Astrocyte (in vitro differentiated cells and primary cell): ENCODE measurements around the gene CAPN12. TPM values are rescaled to one million over a fixed set of nuclear protein-coding genes. Genes with fewer than 3 reads are reported as not detected.
A peak's percentile ranks its signal among the peaks of the same experiment; 100 is the strongest.

Experiments
- DNase-seq: peaks from one replicate; pipeline ENCODE4 v3.0.0-alpha.2; 2010; ENCODE audit warnings: low read depth
- FAIRE-seq: peaks from 2 replicates; lab custom pipeline; 2011; peaks lifted over from hg19 to GRCh38; lab: Jason Lieb, UNC
- H2AFZ ChIP-seq: 2 replicates; pipeline ENCODE4 v1.6.0; 2012; ENCODE audit warnings: low read depth, low read length, inconsistent platforms
- H3K27ac ChIP-seq: 2 replicates; pipeline ENCODE4 v1.5.1; 2011; ENCODE audit warnings: low read depth, low read length, inconsistent platforms
- H3K27me3 ChIP-seq: 2 replicates; pipeline ENCODE4 v1.6.0; 2011; ENCODE audit warnings: low read length, inconsistent platforms; ENCODE audit not compliant: insufficient read depth
- H3K36me3 ChIP-seq: 2 replicates; pipeline ENCODE4 v1.5.1; 2011; ENCODE audit warnings: low read length, inconsistent platforms; ENCODE audit not compliant: insufficient read depth
- H3K4me1 ChIP-seq: 2 replicates; pipeline ENCODE4 v1.5.1; 2011; ENCODE audit warnings: low read length, inconsistent platforms; ENCODE audit not compliant: insufficient read depth
- H3K4me2 ChIP-seq: 2 replicates; pipeline ENCODE4 v1.6.0; 2012; ENCODE audit warnings: low read length, inconsistent platforms
- H3K4me3 ChIP-seq: 2 replicates; pipeline ENCODE4 v1.5.1; 2011; ENCODE audit warnings: low read depth, mild to moderate bottlenecking, low read length, inconsistent platforms; ENCODE audit not compliant: insufficient read depth
- H3K79me2 ChIP-seq: 2 replicates; pipeline ENCODE4 v1.6.0; 2012; ENCODE audit warnings: mild to moderate bottlenecking, low read length, inconsistent platforms; ENCODE audit not compliant: insufficient read depth
- H3K9ac ChIP-seq: 2 replicates; pipeline ENCODE4 v1.6.0; 2012; ENCODE audit warnings: mild to moderate bottlenecking, low read length, inconsistent platforms
- H3K9me3 ChIP-seq: 2 replicates; pipeline ENCODE4 v1.5.1; 2012; ENCODE audit warnings: low read depth, mild to moderate bottlenecking, low read length, inconsistent platforms; ENCODE audit not compliant: insufficient read depth
- H4K20me1 ChIP-seq: 2 replicates; pipeline ENCODE4 v1.6.0; 2012; ENCODE audit warnings: low read length, inconsistent platforms; ENCODE audit not compliant: insufficient read depth
- H3K27ac Mint-ChIP-seq: one replicate; pipeline ENCODE4 v1.8.0; 2021; ENCODE audit warnings: mild to moderate bottlenecking, mixed read lengths; ENCODE audit not compliant: unreplicated experiment
- H3K27me3 Mint-ChIP-seq: one replicate; pipeline ENCODE4 v1.8.0; 2021; ENCODE audit warnings: low read depth, mixed read lengths; ENCODE audit not compliant: unreplicated experiment
- H3K36me3 Mint-ChIP-seq: one replicate; pipeline ENCODE4 v1.8.0; 2021; ENCODE audit warnings: low read depth, mixed read lengths; ENCODE audit not compliant: unreplicated experiment
- H3K4me1 Mint-ChIP-seq: one replicate; pipeline ENCODE4 v1.8.0; 2021; ENCODE audit warnings: low read depth, mixed read lengths; ENCODE audit not compliant: unreplicated experiment
- H3K4me3 Mint-ChIP-seq: one replicate; pipeline ENCODE4 v1.8.0; 2021; ENCODE audit warnings: mild to moderate bottlenecking, moderate library complexity, mixed read lengths; ENCODE audit not compliant: unreplicated experiment
- H3K9me3 Mint-ChIP-seq: one replicate; pipeline ENCODE4 v1.8.0; 2021; ENCODE audit warnings: mild to moderate bottlenecking, mixed read lengths; ENCODE audit not compliant: unreplicated experiment
- CTCF ChIP-seq: IDR thresholded peaks from 2 replicates; pipeline ENCODE4 v1.5.1; 2011; ENCODE audit warnings: low read depth, mild to moderate bottlenecking, inconsistent platforms, low read length, moderate library complexity; ENCODE audit not compliant: insufficient read depth
- EZH2 ChIP-seq: IDR thresholded peaks from 2 replicates; pipeline ENCODE4 v1.6.1; 2012; ENCODE audit warnings: mild to moderate bottlenecking, low read length, inconsistent platforms; ENCODE audit not compliant: insufficient read depth
- total RNA-seq: library from RNA; stranded (reverse); gene quantifications from 2 replicates; pipeline ENCODE4 v1.2.1, GENCODE V29; 2021

The CAPN12 gene
- total RNA-seq, 1 donor from 2014 or later, result 4.6 TPM

- peak overlapping the region; percentile 15 for H3K4me3 ChIP-seq
- peak overlapping the region; percentile 99 for H3K27ac Mint-ChIP-seq
- H3K9me3 ChIP-seq, result no peaks in the 10 kb centered on the region
- DNase-seq (peak; percentile 84), FAIRE-seq (no peak)
- H3K27me3 Mint-ChIP-seq, result no peaks in the 10 kb centered on the region
- TF ChIP-seq CTCF (no peak), EZH2 (no peak)
- H3K36me3 Mint-ChIP-seq, result peaks cover 38% of the 10 kb centered on the region
- peaks cover 92% of the 10 kb centered on the region for H3K79me2 ChIP-seq
- no peak overlapping the region for H2AFZ ChIP-seq
- H3K4me1 Mint-ChIP-seq, result peaks cover 84% of the 10 kb centered on the region
- H4K20me1 ChIP-seq, result peaks cover 17% of the 10 kb centered on the region
- peaks cover 58% of the 10 kb centered on the region for H3K4me1 ChIP-seq
- H3K9me3 Mint-ChIP-seq, result peaks cover 2% of the 10 kb centered on the region
- peak overlapping the region; percentile 100 for H3K27ac ChIP-seq
- peaks cover under 1% of the 10 kb centered on the region for H3K36me3 ChIP-seq
- H3K27me3 ChIP-seq, result no peaks in the 10 kb centered on the region
- H3K9ac ChIP-seq, result peak overlapping the region; percentile 85
- peak overlapping the region; percentile 79 for H3K4me2 ChIP-seq
- H3K4me3 Mint-ChIP-seq, result peak overlapping the region; percentile 71
These were observed 60.0 kb downstream of the CAPN12 start for GRCh38 chr19:38684078-38684861.

GRCh38 chr19:38683393-38684077, 60.7 kb downstream of the CAPN12 start:
- Histone ChIP-seq H3K4me2 (peak overlapping the region; percentile 79), H3K27me3 (no peaks in the 10 kb centered on the region), H3K4me3 (peak overlapping the region; percentile 15), H3K79me2 (peaks cover 92% of the 10 kb centered on the region), H3K27ac (peak overlapping the region; percentile 100), H3K9ac (peak overlapping the region; percentile 85), H3K9me3 (no peaks in the 10 kb centered on the region), H3K4me1 (peaks cover 57% of the 10 kb centered on the region), H2AFZ (no peak overlapping the region), H3K36me3 (peaks cover 7% of the 10 kb centered on the region), H4K20me1 (peaks cover 25% of the 10 kb centered on the region)
- Mint-ChIP-seq H3K27ac (peak overlapping the region; percentile 99), H3K4me1 (peaks cover 84% of the 10 kb centered on the region), H3K4me3 (peak overlapping the region; percentile 71), H3K36me3 (peaks cover 38% of the 10 kb centered on the region), H3K9me3 (no peaks in the 10 kb centered on the region), H3K27me3 (no peaks in the 10 kb centered on the region)
- DNase-seq, result peak; percentile 94
- no peak for FAIRE-seq
- no peak for TF ChIP-seq CTCF
- no peak for TF ChIP-seq EZH2
